Bronchial epithelial cell (primary cell): Measurements from ENCODE around the gene SGMS1. TPM values are rescaled to one million over a fixed set of nuclear protein-coding genes. Genes with fewer than 3 reads are reported as not detected.

Source experiments
- DNase-seq: peaks from one replicate; pipeline ENCODE4 v3.0.0-alpha.2; 2010; ENCODE audit warnings: low read depth
- FAIRE-seq: peaks from 2 replicates; lab custom pipeline; 2011; peaks lifted over from hg19 to GRCh38; lab: Jason Lieb, UNC
- H3K27me3 ChIP-seq: 2 replicates; pipeline ENCODE4 v1.5.1; 2011; ENCODE audit warnings: low read length; ENCODE audit not compliant: control insufficient read depth, insufficient read depth
- H3K36me3 ChIP-seq: 2 replicates; pipeline ENCODE4 v1.5.1; 2011; ENCODE audit warnings: low read length; ENCODE audit not compliant: control insufficient read depth, insufficient read depth
- H3K4me3 ChIP-seq: 2 replicates; pipeline ENCODE4 v1.5.1; 2011; ENCODE audit warnings: mild to moderate bottlenecking, low read depth, low read length, control low read depth
- CTCF ChIP-seq: IDR thresholded peaks from 2 replicates; pipeline ENCODE4 v1.5.1; 2011; ENCODE audit warnings: mild to moderate bottlenecking, moderate library complexity, low read length, control low read depth, inconsistent platforms; ENCODE audit not compliant: insufficient read depth, severe bottlenecking
- total RNA-seq: library from RNA; depleted of rRNA; stranded (reverse); fragments of >200 nt; gene quantifications from 2 replicates; pipeline ENCODE4 v1.2.1, GENCODE V29; 2014

SGMS1 gene
- total RNA-seq, 1 donor from 2014 or later, result 21.3 TPM

GRCh38 chr10:50563906-50564305 lies 59.9 kb downstream of the SGMS1 start:
- FAIRE-seq (peak; percentile 68), DNase-seq (no peak)
- Histone ChIP-seq H3K4me3 (no peak overlapping the region), H3K36me3 (no peaks in the 10 kb centered on the region), H3K27me3 (no peaks in the 10 kb centered on the region)
- no peak for TF ChIP-seq CTCF

GRCh38 chr10:50561816-50562215 lies 61.9 kb downstream of the SGMS1 start:
- TF ChIP-seq CTCF, result peak; percentile 67
- FAIRE-seq (no peak), DNase-seq (peak; percentile 31)
- no peaks in the 10 kb centered on the region for H3K27me3 ChIP-seq
- H3K36me3 ChIP-seq, result no peaks in the 10 kb centered on the region
- no peak overlapping the region for H3K4me3 ChIP-seq

GRCh38 chr10:50561266-50561665 lies 62.5 kb downstream of the SGMS1 start:
- H3K27me3 ChIP-seq, result no peaks in the 10 kb centered on the region
- TF ChIP-seq CTCF, result no peak
- no peak overlapping the region for H3K4me3 ChIP-seq
- FAIRE-seq (no peak), DNase-seq (no peak)
- no peaks in the 10 kb centered on the region for H3K36me3 ChIP-seq

GRCh38 chr10:50560370-50560769 lies 63.4 kb downstream of the SGMS1 start:
- DNase-seq (no peak), FAIRE-seq (no peak)
- H3K4me3 ChIP-seq, result no peak overlapping the region
- no peaks in the 10 kb centered on the region for H3K27me3 ChIP-seq
- no peak for TF ChIP-seq CTCF
- no peaks in the 10 kb centered on the region for H3K36me3 ChIP-seq

- no peak overlapping the region for H3K4me3 ChIP-seq
- no peaks in the 10 kb centered on the region for H3K36me3 ChIP-seq
- TF ChIP-seq CTCF, result no peak
- no peak for DNase-seq
- no peaks in the 10 kb centered on the region for H3K27me3 ChIP-seq
- FAIRE-seq, result no peak
Measured at GRCh38 chr10:50558371-50558770, 65.4 kb downstream of the SGMS1 start.

GRCh38 chr10:50557130-50557682 lies 66.5 kb downstream of the SGMS1 start:
- no peak for FAIRE-seq
- no peak for DNase-seq
- Histone ChIP-seq H3K27me3 (no peaks in the 10 kb centered on the region), H3K36me3 (no peaks in the 10 kb centered on the region), H3K4me3 (no peak overlapping the region)
- TF ChIP-seq CTCF, result no peak
